AG04449 (cell line): ENCODE data around the gene ZDHHC12.

ENCODE experiments used
- CTCF ChIA-PET: fragments of 350-600 bp; formaldehyde crosslinking; extraction: SDS; loops from one replicate; lab custom pipeline; 2021; ENCODE audit warnings: antibody characterized with exemption; lab: Yijun Ruan, JAX
- POLR2A ChIA-PET: fragments of 400-600, 350-600 bp; formaldehyde crosslinking; extraction: SDS; loops from one replicate; lab custom pipeline; 2020; ENCODE audit warnings: antibody characterized with exemption, inconsistent platforms; lab: Yijun Ruan, JAX
- DNase-seq: peaks from one replicate; pipeline ENCODE4 v3.0.0-alpha.2; 2010; ENCODE audit warnings: low read depth, low spot score
- H3K4me3 ChIP-seq: 2 replicates; pipeline ENCODE4 v1.5.1; 2011; ENCODE audit warnings: low read depth, mild to moderate bottlenecking, control low read depth, low read length
- TF ChIP-seq, protein P1 (sequence below): IDR thresholded peaks from one replicate; pipeline ENCODE4 v1.5.1; 2011; ENCODE audit warnings: mild to moderate bottlenecking, moderate library complexity, low read length, control low read depth, inconsistent platforms; ENCODE audit not compliant: insufficient read depth; ENCODE audit errors: missing control alignments

Gene ZDHHC12

DNA sequence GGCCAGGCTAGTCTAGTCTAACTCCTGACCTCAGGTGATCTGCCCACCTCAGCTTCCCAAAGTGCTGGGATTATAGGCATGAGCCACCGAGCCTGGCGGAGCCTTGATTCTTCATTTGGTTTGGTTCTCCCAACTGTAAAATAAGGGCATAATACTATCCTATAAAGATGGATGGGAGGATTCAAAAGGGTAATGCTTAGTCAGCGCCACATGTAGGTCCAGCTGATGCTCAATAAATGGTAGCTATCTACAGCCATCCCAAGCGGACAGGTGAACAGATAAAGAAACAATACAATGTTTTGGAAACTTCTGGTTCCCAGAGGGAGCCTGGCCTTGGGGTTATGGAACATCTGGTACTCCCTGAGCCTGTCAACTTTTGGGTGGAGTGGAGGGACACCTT, 48.5 kb downstream of the ZDHHC12 start:
- no peak for DNase-seq
- CTCF ChIA-PET: interaction anchor here (0.6 to 1.7 kb wide), 2 partner anchors 10 to 26 kb away, joined by 3 to 4 read pairs; partner anchors contain the start of gene PKN3
- no peak overlapping the region for H3K4me3 ChIP-seq
- POLR2A ChIA-PET: no interaction called here
- TF ChIP-seq, protein P1, sequence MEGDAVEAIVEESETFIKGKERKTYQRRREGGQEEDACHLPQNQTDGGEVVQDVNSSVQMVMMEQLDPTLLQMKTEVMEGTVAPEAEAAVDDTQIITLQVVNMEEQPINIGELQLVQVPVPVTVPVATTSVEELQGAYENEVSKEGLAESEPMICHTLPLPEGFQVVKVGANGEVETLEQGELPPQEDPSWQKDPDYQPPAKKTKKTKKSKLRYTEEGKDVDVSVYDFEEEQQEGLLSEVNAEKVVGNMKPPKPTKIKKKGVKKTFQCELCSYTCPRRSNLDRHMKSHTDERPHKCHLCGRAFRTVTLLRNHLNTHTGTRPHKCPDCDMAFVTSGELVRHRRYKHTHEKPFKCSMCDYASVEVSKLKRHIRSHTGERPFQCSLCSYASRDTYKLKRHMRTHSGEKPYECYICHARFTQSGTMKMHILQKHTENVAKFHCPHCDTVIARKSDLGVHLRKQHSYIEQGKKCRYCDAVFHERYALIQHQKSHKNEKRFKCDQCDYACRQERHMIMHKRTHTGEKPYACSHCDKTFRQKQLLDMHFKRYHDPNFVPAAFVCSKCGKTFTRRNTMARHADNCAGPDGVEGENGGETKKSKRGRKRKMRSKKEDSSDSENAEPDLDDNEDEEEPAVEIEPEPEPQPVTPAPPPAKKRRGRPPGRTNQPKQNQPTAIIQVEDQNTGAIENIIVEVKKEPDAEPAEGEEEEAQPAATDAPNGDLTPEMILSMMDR: no peak
